ENCODE results near the gene ATP8A1.
"Not testable (repeated sequence)": the region's sequence is repeated elsewhere in the genome, so short reads cannot be mapped to it uniquely, and the experiment has no call there.

Gene ATP8A1

DNA sequence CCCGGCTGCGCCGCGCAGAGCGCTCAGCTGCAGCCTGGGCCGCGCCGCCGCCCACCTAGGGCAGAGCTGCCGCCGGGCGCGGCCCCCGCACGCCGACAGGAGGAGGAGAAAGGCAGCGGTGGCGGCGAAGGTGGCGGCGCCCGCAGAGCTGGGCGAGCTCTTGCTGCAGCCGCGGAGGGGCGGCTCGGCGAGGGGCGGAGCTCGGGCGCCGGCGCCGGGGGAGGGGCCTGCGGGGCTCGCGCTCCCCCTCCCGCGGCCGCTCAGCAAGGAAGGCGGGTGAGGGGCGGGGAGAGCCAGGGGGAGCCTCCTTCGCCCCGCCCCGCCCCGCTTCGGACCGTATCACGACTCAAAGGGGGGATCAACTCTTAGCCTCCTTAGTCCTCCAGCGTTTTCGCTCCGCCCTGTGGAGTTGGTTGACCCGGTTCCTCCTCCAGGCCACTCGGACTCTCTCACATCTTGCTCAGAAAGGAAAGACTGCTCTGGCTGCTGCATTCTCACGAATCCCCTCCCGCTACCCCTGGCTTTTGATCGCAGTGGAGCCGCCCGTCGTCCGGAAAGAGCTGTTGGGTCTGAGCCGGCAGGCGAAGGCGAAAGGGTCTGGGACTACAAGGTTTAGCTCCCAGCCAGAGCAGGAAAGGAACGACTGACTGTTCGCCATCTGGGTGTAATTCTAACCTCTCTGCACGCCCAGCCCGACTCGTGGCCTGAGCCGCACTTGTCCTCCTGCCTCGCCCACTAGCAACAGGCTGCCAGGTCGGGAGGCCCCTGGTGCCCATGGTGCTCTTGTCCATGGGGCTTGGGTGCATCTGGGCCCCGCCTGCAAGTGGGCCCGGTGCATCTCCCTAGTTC lies at the start of gene ATP8A1:
Gene ATP8A1 (minus strand): TSS at position 162 of the 849 bp plus-strand sequence. CDS start 232 bp downstream, outside the sequence.
- H3K36me3 Mint-ChIP-seq: peaks cover 10% of the 10 kb centered on the region
- H3K27me3 Mint-ChIP-seq: no peaks in the 10 kb centered on the region
- peak; percentile 93 for DNase-seq (ENCODE audit: low spot score in 2 of 2)
- H3K4me1 Mint-ChIP-seq: peaks cover 22% of the 10 kb centered on the region
- H3K9me3 Mint-ChIP-seq: peaks cover 3% of the 10 kb centered on the region
- peak within 1 kb of the TSS; percentile 98 for H3K4me3 Mint-ChIP-seq
- ATAC-seq (ENCODE audit: low read depth): peak; percentile 86
- H3K27ac Mint-ChIP-seq: peak within 1 kb of the TSS; percentile 91

DNA sequence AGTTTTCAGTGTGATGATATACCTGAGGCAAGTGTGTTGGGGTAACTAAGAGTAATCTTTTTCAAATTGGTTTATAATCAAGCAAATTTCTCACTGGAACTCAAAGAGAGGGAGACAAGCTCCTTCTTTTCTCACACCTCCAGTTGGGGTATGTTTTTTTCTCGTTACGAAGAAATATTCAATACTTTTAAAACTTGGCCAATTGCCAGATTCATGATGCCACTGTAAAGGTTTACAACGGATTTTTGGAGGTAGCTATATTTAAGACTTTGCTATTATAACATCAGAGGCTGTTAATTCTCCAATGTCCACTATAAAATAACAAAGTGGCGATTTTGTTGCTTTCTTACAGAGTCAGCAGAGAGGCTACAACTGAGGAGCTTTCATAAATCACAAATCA lies 49.2 kb upstream of the ATP8A1 start:
- no peak overlapping the region for H3K27ac Mint-ChIP-seq
- peaks cover 5% of the 10 kb centered on the region for H3K27me3 Mint-ChIP-seq
- no peaks in the 10 kb centered on the region for H3K4me1 Mint-ChIP-seq
- ATAC-seq (ENCODE audit: low read depth): no peak
- no peaks in the 10 kb centered on the region for H3K36me3 Mint-ChIP-seq
- DNase-seq (ENCODE audit: low spot score in 2 of 2): no peak
- H3K9me3 Mint-ChIP-seq: no peaks in the 10 kb centered on the region
- H3K4me3 Mint-ChIP-seq: no peak overlapping the region

DNA sequence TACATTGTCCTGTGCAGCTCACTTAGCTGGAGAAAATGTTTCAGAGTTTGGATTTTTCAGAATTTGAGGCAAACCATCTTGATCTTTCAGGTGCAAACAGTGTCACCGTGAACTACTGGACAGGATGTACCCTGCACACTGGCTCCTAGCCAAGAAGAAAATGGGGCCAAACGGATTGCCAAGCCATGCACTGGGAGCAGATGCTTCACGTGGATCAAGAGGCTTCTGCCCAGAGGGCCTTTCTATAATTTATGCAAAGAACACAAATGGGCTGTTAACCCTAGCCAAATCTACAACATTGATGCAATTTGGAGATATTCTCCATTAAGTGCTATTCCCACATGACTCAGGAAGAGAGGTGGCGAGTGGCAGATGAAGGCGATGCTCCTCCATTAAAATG lies 46.9 kb upstream of the ATP8A1 start:
- Mint-ChIP-seq H3K27me3 (peaks cover 6% of the 10 kb centered on the region), H3K9me3 (peaks cover 4% of the 10 kb centered on the region), H3K27ac (no peak overlapping the region), H3K36me3 (peaks cover 5% of the 10 kb centered on the region), H3K4me1 (no peaks in the 10 kb centered on the region), H3K4me3 (no peak overlapping the region)
- ATAC-seq (ENCODE audit: low read depth) (no peak), DNase-seq (ENCODE audit: low spot score in 2 of 2) (no peak)

DNA sequence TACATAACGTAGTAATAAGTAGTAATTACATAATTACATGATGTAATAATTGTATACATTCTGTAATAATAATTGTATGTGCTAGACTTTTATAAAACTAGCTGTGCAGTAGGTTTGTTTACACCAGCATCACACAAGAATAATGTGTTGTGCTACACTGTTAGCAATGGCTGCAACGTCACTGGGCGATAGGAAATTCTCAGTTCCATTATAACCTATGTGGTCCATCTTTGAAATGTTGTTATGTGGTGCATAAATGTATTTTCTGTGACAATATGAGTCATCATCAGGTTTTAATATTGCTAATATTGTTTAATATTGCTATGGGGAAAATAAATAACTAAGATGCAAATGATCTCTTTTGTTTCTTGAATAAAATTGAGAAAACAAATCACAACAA lies 46.0 kb upstream of the ATP8A1 start:
- Mint-ChIP-seq H3K27me3 (peaks cover 1% of the 10 kb centered on the region), H3K9me3 (peaks cover 4% of the 10 kb centered on the region), H3K4me3 (no peak overlapping the region), H3K27ac (no peak overlapping the region), H3K36me3 (peaks cover 6% of the 10 kb centered on the region), H3K4me1 (no peaks in the 10 kb centered on the region)
- no peak for ATAC-seq (ENCODE audit: low read depth)
- no peak for DNase-seq (ENCODE audit: low spot score in 2 of 2)

DNA sequence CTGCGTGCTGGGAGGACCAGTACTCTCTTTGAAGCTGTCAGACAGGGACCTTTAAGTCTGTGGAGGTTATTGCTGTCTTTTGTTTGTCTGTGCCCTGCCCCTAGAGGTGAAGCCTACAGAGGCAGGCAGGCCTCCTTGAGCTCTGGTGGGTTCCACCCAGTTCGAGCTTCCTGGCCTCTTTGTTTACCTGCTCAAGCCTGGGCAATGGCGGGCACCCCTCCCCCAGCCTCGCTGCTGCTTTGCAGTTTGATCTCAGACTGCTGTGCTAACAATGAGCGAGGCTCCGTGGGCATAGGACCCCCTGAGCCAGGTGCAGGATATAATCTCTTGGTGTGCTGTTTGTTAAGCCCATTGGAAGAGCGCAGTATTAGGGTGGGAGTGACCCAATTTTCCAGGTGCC lies 44.9 kb upstream of the ATP8A1 start:
- H3K27ac Mint-ChIP-seq; DNase-seq (ENCODE audit: low spot score in 2 of 2); H3K36me3 Mint-ChIP-seq; H3K27me3 Mint-ChIP-seq; ATAC-seq (ENCODE audit: low read depth); H3K9me3 Mint-ChIP-seq; H3K4me1 Mint-ChIP-seq; H3K4me3 Mint-ChIP-seq: not testable (repeated sequence)

DNA sequence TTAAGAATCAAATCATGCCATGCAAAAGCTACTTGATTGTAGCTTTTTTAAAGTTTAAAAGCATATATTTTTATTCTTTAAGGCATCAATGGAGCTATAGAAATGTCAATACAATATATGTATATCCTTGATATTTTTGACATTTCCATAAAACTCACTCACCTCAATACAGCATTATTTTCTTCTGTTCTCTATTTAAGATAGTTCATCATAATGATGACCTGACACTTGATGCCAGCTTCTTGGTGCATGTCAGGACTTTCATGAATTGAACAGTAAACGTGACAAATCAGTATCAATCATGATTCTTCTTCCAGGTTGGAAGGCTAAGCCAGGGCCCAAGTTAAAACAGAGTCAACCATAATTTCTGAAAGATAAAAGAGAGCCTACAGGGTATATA lies 33.6 kb upstream of the ATP8A1 start:
- Mint-ChIP-seq H3K27me3 (peaks cover 2% of the 10 kb centered on the region), H3K4me1 (peaks cover under 1% of the 10 kb centered on the region), H3K27ac (no peak overlapping the region), H3K36me3 (no peaks in the 10 kb centered on the region), H3K4me3 (no peak overlapping the region), H3K9me3 (no peaks in the 10 kb centered on the region)
- no peak for DNase-seq (ENCODE audit: low spot score in 2 of 2)
- no peak for ATAC-seq (ENCODE audit: low read depth)

DNA sequence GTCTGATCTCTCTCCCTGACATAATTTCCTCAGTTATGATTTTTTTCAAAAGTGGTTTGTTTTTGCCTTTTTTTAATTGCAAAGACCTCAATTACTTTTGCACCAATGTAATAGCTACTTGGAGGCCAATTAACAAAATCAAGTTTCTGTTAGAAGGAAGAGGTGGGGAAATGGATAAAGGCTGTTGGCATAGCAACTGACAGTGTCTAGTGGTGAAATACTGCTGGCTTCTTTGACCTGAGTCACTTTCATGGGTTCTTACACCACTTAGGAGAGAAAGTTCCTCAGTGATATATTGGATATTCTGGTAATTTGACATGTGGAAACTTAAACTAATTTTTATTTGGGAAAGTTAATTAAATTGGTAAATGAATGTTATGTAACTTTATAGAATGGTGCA lies 26.5 kb upstream of the ATP8A1 start:
- DNase-seq (ENCODE audit: low spot score in 2 of 2): no peak
- peaks cover 10% of the 10 kb centered on the region for H3K4me1 Mint-ChIP-seq
- H3K27ac Mint-ChIP-seq: no peak overlapping the region
- no peaks in the 10 kb centered on the region for H3K9me3 Mint-ChIP-seq
- no peak for ATAC-seq (ENCODE audit: low read depth)
- H3K36me3 Mint-ChIP-seq: no peaks in the 10 kb centered on the region
- peaks cover 2% of the 10 kb centered on the region for H3K27me3 Mint-ChIP-seq
- no peak overlapping the region for H3K4me3 Mint-ChIP-seq

DNA sequence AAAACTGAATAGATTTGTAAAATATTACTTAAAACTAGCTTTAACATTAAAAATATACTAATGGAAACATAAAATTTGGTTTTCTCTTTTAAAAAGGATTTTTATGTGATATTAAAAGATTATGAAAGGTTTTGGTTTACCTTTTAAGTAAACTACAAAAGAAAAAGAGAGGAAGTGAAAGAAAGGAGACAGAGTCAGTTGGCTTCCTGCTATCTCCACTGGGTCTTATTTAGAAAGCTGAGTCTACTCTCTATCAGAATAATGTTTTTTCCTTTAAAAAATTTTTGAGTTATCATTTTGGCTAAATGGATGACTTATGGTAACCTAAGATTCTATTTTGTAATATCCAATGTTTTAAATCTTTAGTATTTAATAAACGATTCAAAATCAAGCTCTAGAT lies 21.6 kb upstream of the ATP8A1 start:
- DNase-seq (ENCODE audit: low spot score in 2 of 2) (no peak), ATAC-seq (ENCODE audit: low read depth) (no peak)
- H3K4me3 Mint-ChIP-seq: no peak overlapping the region
- H3K9me3 Mint-ChIP-seq: no peaks in the 10 kb centered on the region
- no peaks in the 10 kb centered on the region for H3K36me3 Mint-ChIP-seq
- H3K27ac Mint-ChIP-seq: no peak overlapping the region
- H3K4me1 Mint-ChIP-seq: peaks cover 2% of the 10 kb centered on the region
- H3K27me3 Mint-ChIP-seq: no peaks in the 10 kb centered on the region

DNA sequence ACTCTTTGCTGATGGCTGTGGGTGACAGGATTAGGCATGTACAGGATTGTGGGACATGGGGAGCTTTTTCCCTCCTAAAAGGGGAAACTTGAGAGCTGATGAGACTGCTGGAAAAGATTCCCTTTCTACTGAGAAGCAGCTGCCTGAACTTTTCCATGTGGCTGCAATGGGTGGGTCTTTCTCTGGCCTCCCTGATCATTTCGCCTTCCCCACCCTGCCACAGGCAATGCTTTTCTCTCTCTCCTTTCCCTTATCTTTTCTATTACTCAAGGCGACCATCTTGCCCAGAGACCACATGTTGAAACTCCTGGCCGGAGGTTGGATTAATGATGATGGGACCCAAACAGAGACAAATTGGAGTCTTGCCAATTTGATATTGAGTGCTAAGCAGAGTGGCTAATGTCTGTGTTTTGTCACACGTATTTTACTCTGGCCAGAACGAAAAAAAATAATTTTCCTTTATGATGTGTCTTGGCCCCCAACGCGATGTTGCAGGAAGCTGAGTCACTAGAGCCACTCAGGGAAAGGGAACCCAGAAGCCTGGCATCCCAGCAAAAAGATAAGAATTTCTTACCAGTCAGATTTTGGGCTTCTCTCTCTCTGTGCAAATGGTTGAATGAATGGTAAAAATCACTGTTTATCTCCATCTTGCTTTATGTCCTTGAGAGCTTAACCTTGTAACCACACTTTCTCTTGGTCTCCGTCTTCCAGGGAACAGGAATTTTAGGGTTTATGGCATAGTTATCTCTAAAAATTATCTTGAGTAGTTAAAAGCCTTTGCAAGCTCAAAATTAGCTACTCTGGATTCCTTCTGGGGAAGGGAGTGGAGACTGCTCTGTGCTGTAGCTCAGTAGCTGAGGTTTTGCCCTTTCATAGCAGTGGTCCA lies 19.4 kb upstream of the ATP8A1 start:
- Mint-ChIP-seq H3K27ac (no peak overlapping the region), H3K27me3 (no peaks in the 10 kb centered on the region), H3K4me3 (no peak overlapping the region), H3K4me1 (peaks cover 7% of the 10 kb centered on the region), H3K36me3 (no peaks in the 10 kb centered on the region), H3K9me3 (no peaks in the 10 kb centered on the region)
- no peak for DNase-seq (ENCODE audit: low spot score in 2 of 2)
- ATAC-seq (ENCODE audit: low read depth): no peak

DNA sequence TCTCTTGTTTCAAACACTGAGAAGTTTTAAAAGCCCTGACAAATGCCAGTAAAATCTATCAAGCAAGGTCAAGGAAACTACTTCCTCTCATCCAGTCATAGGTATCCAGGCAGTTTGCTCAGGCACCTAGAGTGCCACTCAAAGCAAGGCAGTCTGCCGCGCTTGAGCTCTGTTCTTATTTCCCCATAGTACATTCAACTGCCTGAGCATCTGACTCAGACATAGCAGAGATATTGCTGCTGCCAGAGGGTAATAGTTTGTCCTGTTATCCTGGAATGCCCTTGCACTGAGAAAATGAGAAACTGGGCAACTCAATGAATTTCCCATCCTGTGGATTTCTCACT lies 16.1 kb upstream of the ATP8A1 start:
- peak; percentile 47 for ATAC-seq (ENCODE audit: low read depth)
- H3K4me1 Mint-ChIP-seq: peaks cover 8% of the 10 kb centered on the region
- no peak overlapping the region for H3K27ac Mint-ChIP-seq
- H3K36me3 Mint-ChIP-seq: no peaks in the 10 kb centered on the region
- no peaks in the 10 kb centered on the region for H3K9me3 Mint-ChIP-seq
- DNase-seq (ENCODE audit: low spot score in 2 of 2): no peak
- H3K27me3 Mint-ChIP-seq: peaks cover 2% of the 10 kb centered on the region
- no peak overlapping the region for H3K4me3 Mint-ChIP-seq

DNA sequence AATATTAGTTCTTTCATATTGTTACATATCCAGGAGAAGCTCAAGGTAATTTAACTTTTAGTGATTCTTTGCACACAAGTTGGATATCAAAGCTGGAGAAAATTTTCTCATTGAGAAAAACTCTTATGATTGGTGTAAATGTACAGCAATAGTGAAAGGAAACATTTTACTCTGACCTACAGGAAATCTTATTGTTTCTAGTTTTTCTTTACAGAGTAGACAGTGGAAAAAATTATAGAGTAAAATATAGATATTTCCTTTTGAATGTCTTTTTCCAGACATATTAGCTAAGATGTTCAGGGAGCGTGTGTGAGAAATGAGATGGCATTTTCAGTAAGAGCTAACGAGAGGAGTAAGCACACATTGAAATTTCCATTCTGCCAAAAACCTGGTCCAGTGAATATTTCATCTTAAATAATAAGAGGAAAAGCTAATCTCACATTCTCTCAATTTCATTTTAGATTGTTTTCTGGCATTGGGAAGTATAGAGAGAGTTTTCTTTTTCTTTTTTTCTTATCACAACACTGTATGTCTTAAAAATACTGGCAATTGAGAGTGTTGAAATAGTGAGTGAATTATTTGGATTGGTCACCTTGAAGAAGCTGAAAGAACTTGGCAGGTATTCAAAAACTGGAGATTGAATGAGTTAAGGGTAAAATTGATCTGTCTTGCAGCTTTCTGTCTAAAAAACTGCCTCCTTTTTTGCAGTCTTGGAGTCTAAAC lies 15.6 kb upstream of the ATP8A1 start:
- DNase-seq (ENCODE audit: low spot score in 2 of 2) (no peak), ATAC-seq (ENCODE audit: low read depth) (no peak)
- no peaks in the 10 kb centered on the region for H3K9me3 Mint-ChIP-seq
- H3K27me3 Mint-ChIP-seq: peaks cover 2% of the 10 kb centered on the region
- H3K4me3 Mint-ChIP-seq: no peak overlapping the region
- H3K4me1 Mint-ChIP-seq: peaks cover 6% of the 10 kb centered on the region
- no peak overlapping the region for H3K27ac Mint-ChIP-seq
- no peaks in the 10 kb centered on the region for H3K36me3 Mint-ChIP-seq

DNA sequence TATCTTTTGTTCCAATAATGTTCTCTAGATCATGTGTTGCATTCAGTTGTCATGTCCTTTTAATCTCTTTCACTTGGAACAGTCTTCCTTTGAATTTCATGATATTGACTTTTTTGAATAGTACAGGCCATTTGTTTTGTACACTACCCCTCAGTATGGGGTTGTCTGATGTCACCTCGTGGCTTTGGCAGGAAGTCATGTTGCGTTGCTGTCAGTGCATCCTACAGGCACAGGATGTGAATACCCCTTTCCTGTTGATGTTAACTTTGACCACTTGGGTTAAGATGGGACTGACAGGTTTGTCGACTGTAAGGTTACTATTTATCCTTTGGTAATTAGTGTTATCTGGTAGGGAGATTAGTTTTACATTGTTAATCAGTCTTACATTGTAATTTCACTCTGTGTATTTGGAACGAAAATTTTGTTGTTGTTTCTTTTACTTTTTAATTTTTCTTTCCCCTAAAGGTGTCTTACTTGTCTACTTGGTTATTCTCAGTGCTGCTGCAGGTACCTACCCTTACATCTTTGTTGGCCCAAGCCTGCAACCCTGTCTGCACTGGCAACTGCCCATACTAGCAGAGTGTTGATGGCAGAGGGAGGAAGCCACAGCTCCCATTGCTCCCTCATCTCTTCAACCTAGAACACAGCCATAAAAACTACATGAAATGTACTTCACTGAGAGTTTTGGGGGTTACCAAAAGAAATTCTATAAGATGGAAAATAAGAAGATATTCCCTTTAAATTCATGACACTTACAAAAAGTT lies 14.7 kb upstream of the ATP8A1 start:
- H3K4me3 Mint-ChIP-seq: no peak overlapping the region
- H3K4me1 Mint-ChIP-seq: peaks cover 6% of the 10 kb centered on the region
- ATAC-seq (ENCODE audit: low read depth): peak; percentile 43
- no peak overlapping the region for H3K27ac Mint-ChIP-seq
- H3K9me3 Mint-ChIP-seq: no peaks in the 10 kb centered on the region
- peaks cover 2% of the 10 kb centered on the region for H3K27me3 Mint-ChIP-seq
- no peak for DNase-seq (ENCODE audit: low spot score in 2 of 2)
- H3K36me3 Mint-ChIP-seq: no peaks in the 10 kb centered on the region

DNA sequence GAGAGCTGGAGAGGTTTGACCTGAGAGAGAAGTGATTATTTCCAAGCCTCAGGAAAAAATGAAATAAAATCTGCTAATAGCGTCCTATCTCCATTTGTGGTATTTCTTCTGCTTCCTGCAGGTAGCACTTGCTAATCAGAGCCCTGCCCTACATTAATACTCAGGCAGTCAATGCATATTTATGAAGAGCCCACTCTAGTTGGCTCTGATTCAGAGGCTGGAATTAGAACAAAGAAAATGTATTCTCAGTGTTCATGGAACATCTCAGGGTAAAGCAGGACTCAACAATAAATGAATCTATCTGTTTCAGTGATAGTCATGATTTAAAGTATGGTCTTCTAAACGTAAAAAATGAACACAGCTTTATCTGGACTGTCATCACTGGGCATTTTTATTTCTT lies 1.4 kb upstream of the ATP8A1 start:
- DNase-seq (ENCODE audit: low spot score in 2 of 2): no peak
- no peak for ATAC-seq (ENCODE audit: low read depth)
- Mint-ChIP-seq H3K9me3 (no peaks in the 10 kb centered on the region), H3K4me3 (peak overlapping the region; percentile 98), H3K27me3 (no peaks in the 10 kb centered on the region), H3K27ac (no peak overlapping the region), H3K4me1 (peaks cover 19% of the 10 kb centered on the region), H3K36me3 (peaks cover 2% of the 10 kb centered on the region)
